GM18909 (cell line): ENCODE results near the gene OR2B3.
"Not testable (repeated sequence)": the region's sequence is repeated elsewhere in the genome, so short reads cannot be mapped to it uniquely, and the experiment has no call there.

Experiments
- ATAC-seq: cut with Tn5 transposase; IDR thresholded peaks from one replicate; pipeline ENCODE4 v1.9.1; 2021; ENCODE audit warnings: mild to moderate bottlenecking; ENCODE audit not compliant: unreplicated experiment, poor library complexity

Gene OR2B3, protein sequence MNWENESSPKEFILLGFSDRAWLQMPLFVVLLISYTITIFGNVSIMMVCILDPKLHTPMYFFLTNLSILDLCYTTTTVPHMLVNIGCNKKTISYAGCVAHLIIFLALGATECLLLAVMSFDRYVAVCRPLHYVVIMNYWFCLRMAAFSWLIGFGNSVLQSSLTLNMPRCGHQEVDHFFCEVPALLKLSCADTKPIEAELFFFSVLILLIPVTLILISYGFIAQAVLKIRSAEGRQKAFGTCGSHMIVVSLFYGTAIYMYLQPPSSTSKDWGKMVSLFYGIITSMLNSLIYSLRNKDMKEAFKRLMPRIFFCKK

DNA sequence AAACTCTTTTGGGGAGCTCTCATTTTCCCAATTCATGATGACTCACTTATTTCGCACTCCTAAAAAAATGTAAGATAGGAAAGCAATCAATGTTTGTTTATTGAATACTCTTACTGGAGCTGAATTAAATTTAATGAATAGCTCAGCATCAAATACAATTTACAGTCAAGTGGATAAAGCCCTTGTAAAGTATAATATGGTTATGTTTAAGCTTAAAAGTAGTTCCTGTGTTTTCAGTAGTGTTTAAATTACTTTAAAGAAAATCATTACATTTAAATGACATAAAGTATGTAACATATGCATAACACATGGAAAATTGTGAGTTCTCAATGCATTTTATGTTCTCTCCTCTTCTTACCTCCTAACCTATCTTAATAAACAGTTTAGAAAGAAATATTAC is at the start of gene OR2B3:
Gene OR2B3 (minus strand): TSS at position 101 of the 400 bp plus-strand sequence. CDS start 65 bp downstream, at position 36.
- no peak for ATAC-seq

DNA sequence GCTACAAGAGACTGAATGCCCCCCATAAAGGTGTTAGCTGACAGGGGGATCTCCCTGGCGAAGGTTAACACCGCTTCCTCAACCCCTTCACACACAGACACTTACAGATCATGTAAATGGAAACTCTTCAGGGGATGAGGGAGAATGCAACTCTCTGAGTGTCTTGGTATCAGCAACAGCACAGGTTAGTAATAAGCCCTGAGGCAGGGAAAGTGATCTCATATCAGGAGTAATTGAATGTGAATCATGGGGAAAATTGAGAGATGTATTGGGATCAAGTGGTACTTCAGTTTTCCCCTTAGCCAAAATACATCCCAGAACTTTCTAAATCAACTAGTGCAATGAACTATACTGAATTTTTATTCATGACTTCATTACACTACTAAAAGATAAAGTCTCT is 44.6 kb upstream of the OR2B3 start:
- ATAC-seq: no peak

DNA sequence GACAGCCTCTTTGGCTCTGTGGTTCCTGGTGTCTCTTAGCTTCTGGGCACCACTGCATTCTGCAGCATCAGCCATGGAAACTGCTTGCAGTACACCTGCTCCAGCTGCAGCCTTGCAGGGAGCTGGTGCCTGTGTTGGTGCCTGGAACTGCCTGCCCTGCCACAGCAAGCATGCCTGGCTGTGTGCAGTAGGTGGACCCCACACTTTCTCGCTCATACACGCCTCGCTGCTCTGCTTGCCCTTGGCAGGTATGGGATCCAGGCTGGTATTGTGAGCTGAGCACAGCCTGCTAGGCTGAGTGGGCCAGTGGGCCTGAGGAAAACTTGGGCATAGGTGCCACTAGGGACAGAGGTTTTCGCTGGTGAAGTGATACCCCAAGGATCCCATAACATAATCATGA is 43.5 kb upstream of the OR2B3 start:
- ATAC-seq: no peak

DNA sequence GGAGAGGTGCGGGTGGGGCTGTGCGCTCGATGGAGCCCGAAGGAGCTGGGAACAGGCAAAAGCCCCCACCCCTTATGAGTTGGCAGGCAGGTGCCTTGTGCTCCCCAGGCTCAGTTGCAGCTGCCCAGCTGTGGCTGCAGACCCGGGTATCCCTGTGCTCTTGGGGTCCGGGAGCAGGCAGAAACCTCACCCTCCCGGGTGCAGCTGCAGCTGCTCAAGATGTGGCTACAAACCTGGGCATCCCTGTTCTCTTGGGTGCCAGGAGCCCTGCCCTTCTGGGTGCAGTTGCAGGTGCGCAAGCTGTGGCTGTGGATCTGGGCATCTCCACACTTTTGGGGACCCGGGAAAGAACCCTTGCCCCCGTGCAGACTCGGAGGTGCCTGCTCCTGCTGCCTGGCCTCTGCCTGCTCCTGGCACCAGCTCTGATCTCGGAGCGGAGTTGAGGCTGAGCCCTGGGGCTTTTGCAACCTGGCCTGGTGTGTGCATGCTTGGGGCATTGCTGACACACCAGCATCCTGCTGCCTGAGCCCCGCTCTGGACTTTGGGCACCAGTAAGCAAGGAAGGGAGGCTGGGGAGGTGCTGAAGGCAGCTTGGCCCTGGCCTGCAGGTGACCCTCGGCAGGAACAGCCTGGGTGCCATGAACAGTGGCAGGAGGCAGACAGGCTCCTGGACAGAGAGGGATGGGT is 42.4 kb upstream of the OR2B3 start:
- ATAC-seq: no peak

DNA sequence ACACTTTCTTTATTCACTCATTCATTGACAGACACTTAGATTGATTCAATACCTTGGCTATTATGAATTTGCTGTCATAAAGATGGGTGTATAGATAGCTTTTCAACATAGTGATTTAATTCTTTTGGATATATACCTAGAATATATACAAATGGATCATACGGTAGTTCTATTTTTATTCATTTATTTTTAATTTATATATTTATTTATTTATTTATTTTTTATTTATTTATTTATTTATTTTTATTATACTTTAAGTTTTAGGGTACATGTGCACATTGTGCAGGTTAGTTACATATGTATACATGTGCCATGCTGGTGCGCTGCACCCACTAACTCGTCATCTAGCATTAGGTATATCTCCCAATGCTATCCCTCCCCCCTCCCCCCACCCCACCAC is 27.9 kb upstream of the OR2B3 start:
- ATAC-seq: not testable (repeated sequence)

DNA sequence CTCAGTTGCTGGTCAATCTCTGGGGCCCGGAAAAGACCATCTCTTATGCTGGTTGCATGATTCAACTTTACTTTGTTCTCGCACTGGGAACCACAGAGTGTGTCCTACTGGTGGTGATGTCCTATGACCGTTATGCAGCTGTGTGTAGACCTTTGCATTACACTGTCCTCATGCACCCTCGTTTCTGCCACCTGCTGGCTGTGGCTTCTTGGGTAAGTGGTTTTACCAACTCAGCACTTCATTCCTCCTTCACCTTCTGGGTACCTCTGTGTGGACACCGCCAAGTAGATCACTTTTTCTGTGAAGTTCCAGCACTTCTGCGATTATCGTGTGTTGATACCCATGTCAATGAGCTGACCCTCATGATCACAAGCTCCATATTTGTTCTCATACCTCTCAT is 25.0 kb upstream of the OR2B3 start:
- ATAC-seq: no peak

DNA sequence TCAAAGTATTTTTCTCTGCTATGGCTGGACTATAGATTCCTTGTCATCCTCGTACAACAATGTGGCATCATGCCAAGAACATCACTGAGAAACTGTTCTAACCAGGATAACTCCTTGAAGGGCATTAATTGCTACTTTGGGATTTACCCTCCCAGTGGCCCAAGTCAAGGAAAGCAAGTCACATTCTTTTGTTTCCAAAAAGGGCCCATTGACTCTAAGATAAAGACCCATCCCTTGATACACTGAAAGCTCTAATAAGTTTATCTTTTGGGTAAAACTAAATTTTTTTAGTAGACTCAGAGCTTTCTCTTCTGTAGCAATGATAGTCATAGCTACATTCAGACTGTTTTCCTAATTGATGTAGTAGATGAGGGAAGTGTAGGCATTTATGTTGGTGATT is 20.6 kb upstream of the OR2B3 start, which contains the start of gene OR2J3:
Gene OR2J3 (plus strand): TSS at position 301 of the 400 bp plus-strand sequence. CDS start 3,833 bp downstream, outside the sequence.
- ATAC-seq: no peak

DNA sequence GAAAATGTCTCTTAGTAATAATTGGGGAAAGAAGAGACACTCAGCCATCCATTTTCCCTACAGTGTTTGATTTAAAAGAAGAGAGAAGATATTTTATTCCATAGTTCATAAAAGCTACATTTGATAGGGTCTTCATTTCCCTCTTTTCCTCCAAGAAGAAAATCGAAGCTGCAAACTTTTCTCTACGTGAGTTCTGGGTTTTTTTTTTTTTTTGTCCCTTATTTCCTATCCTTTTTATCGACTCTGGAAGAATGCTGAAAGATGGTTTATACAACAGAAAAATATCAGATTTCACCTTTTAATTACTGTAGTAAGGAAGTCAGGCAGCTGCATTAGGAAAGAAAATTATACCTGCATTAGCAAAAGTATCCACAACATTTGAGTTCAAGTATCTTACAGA is 12.1 kb upstream of the OR2B3 start, which contains the start of gene OR2J1:
Gene OR2J1 (plus strand): TSS at position 301 of the 400 bp plus-strand sequence. CDS start 1,453 bp downstream, outside the sequence.
- no peak for ATAC-seq

DNA sequence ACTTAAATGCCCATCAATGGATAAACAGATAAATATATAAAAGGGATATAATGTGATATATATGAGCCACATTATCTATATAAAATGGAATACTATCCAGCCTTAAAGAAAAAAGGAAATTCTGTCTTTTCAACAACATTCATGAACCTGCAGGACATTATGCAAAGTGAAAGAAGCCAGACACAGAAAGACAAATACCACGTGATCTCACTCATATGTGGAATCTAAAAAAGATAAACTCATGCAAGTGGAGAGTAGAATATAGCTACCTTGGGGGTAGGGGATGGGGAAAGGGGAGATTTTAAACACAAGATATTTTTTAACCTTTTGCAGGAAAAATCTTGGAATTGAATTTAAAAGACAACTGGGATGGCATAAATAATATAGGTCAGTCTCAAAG is 10.7 kb upstream of the OR2B3 start:
- ATAC-seq: no peak

DNA sequence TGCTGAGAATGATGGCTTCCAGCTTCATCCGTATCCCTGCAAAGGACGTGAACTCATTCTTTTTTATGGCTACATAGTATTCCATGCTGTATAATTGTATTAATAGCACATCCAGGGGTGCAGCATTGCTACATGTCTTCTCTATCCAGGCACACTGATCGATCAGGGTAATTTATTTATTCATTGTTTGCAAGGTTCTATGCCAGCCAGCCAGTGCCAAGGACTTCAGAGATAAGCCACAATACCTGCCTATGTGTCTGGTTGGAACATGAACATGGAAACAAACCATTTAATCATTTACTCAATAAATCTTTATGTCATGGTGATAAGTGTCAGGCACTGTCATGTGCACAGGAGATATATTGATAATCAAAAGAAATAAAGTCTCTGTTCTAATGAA is 5.8 kb upstream of the OR2B3 start:
- no peak for ATAC-seq

DNA sequence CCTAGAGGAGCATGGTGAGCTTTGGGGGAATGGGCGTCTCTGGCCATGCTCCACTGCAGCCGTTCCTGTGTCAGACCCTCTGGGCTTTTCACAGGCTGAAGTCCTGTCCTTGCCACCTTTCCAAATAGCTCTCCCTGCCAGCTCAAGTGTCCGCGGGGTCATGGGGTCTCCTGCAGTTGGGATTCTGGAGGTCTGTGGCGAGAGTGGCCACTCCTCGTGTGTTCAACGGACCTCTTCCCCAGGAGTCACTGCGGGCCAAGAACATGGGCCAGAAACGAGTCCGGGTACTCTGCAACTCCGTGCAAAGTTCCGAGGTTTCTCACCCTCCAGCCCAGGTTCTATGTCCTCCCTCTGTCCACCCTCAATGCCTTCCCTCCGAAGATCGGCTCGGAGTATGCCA is 4.7 kb downstream of the OR2B3 start:
- no peak for ATAC-seq

DNA sequence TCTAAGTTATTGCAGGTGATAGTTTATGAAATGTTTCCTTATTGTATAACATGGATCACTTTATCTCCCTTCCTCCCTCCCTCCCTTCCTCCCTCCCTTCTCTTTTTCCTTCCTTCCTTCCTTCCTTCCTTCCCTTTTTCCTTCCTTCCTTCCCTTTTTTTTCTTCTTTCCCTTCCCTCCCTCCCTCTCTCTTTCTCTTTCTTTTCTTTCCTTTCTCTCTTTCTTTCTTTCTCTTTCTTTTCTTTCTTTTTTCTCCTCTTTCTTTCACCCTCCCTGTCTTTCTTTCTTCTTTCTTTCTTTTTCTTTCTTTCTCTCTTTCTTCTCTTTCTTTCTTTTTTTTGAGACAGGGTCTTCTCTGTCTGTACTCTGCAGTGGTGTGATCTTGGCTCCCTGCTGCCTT is 5.8 kb downstream of the OR2B3 start:
- no peak for ATAC-seq

DNA sequence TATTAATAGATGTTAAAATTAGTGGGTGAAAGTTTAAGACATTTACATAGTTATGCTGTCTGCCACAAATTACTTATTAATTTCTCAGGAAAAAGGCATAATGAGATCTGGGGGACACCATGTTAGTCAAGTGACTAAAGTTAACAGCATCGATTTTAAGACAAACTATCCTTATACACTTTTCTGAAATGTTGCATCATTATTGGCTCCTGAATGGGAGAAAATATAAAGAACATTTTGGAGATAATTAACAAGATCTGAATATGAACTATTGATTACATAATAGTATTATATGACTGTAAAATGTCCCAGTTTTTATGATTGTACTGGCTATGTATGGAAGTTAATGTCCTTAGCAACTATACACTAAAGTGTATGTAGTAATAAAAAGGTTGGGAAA is 7.9 kb downstream of the OR2B3 start:
- no peak for ATAC-seq

DNA sequence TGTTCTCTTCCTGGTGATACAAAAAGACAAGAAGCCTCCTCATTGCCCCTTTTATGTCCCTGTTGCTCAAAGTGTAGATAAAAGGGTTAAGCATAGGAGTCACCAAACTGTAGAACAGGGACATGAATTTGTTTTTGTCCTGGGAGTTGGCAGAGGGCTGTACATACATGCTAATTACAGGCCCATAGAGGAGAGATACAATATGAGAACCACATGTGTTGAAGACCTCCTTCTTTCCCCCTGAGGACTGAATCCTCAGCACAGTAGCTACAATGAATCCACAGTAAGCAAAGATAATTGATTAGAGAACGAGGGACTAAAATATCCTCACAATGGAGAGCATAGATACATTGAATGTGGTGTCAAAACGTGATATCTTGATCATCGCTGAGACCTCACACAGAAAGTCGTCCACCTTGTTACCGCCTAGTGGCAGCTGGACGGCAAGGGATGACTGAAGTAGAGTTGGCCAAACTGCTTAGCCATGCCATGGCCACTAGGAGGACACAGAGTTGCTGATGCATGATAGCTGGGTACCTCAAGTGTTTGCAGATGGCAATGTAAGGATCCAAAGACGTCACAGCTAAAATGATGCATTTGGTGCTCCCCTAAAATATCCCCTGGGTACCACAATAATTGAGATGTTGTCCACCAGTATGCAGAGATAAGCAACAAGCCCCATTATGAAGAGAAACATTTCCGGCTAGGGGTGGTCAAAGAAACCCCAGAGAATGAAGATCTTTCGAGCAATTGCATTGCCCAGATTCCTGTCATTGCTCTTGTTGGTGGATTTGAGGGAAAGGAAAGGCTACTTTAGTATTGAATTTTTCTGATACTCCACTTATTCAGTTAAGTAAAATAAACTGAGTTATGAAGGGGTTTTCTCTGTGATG is 15.0 kb downstream of the OR2B3 start:
- peak; percentile 63 for ATAC-seq

DNA sequence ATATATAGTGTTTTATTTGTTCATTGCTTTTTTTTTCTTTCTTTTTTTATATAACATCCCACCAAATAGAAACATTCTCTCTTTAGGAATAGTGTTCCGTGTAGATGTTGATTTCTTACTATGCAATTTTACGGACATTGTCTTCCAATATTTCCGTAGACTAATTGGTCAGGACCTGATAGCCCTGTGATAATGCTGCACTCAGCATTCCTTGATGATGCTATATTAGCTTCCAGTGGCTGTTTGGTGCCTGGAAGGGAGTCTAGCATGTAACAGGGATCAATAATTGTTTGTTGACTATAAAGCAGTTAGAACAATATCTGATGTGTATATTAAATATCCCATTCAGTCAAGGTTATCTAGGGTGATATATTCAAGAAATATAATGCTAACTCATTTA is 35.4 kb downstream of the OR2B3 start:
- no peak for ATAC-seq

DNA sequence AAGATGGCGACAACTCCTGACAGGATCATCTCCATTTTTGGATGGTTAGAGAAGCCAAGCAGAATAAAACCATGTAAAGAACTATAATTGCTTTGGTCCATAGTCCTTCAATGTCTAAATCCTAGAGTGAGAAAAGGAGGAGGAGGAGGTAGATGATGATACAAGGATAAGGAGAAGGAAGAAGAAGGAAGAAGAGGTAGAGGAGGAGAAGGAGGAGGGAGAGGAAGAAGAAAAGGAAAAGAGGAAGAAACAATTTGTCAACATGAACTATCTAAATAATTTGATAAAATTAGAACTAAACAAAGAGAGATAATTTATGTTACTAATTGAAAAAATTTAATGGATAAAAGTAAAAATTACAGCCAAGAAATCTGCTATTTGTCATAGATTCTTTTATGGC is 42.0 kb downstream of the OR2B3 start, which contains the start of gene OR2W1:
Gene OR2W1 (minus strand): TSS at position 101 of the 400 bp plus-strand sequence. CDS start 0 bp downstream, at position 101.
- ATAC-seq: no peak
